ENCODE results near the gene ATF6.

ATF6 gene

GRCh38 chr1:161988413-161988812 lies 222.3 kb downstream of the ATF6 start:
- no peak for TF ChIP-seq CTCF (IDR thresholded peaks at IDR 0.05; ENCODE audit: borderline replicate concordance, control extremely low read depth, extremely low read depth, insufficient read depth, missing control alignments)
- in situ Hi-C loops (cut with MboI; ENCODE audit: low sequenced_read_pairs, unreplicated experiment) = no loop called here
- DNase-seq (ENCODE audit: low spot score) = no peak

- DNase-seq (ENCODE audit: low spot score) = no peak
- no peak for TF ChIP-seq CTCF (IDR thresholded peaks at IDR 0.05; ENCODE audit: borderline replicate concordance, control extremely low read depth, extremely low read depth, insufficient read depth, missing control alignments)
- in situ Hi-C loops (cut with MboI; ENCODE audit: low sequenced_read_pairs, unreplicated experiment) = no loop called here
Measured at GRCh38 chr1:161989108-161989507, 223.0 kb downstream of the ATF6 start.

GRCh38 chr1:161989786-161990185 lies 223.7 kb downstream of the ATF6 start:
- DNase-seq (ENCODE audit: low spot score) = no peak
- in situ Hi-C loops (cut with MboI; ENCODE audit: low sequenced_read_pairs, unreplicated experiment) = no loop called here
- no peak for TF ChIP-seq CTCF (IDR thresholded peaks at IDR 0.05; ENCODE audit: borderline replicate concordance, control extremely low read depth, extremely low read depth, insufficient read depth, missing control alignments)

GRCh38 chr1:161993576-161993975 lies 227.5 kb downstream of the ATF6 start:
- in situ Hi-C loops (cut with MboI; ENCODE audit: low sequenced_read_pairs, unreplicated experiment) = no loop called here
- no peak for TF ChIP-seq CTCF (IDR thresholded peaks at IDR 0.05; ENCODE audit: borderline replicate concordance, control extremely low read depth, extremely low read depth, insufficient read depth, missing control alignments)
- no peak for DNase-seq (ENCODE audit: low spot score)

- DNase-seq (ENCODE audit: low spot score) = no peak
- in situ Hi-C loops (cut with MboI; ENCODE audit: low sequenced_read_pairs, unreplicated experiment) = no loop called here
- TF ChIP-seq CTCF (IDR thresholded peaks at IDR 0.05; ENCODE audit: borderline replicate concordance, control extremely low read depth, extremely low read depth, insufficient read depth, missing control alignments) = no peak
Measured at GRCh38 chr1:161994175-161994668, 228.1 kb downstream of the ATF6 start.

GRCh38 chr1:161997152-161997551 lies 231.0 kb downstream of the ATF6 start:
- in situ Hi-C loops (cut with MboI; ENCODE audit: low sequenced_read_pairs, unreplicated experiment) = no loop called here
- DNase-seq (ENCODE audit: low spot score) = no peak
- TF ChIP-seq CTCF (IDR thresholded peaks at IDR 0.05; ENCODE audit: borderline replicate concordance, control extremely low read depth, extremely low read depth, insufficient read depth, missing control alignments) = no peak

- in situ Hi-C loops (cut with MboI; ENCODE audit: low sequenced_read_pairs, unreplicated experiment) = no loop called here
- DNase-seq (ENCODE audit: low spot score) = no peak
- TF ChIP-seq CTCF (IDR thresholded peaks at IDR 0.05; ENCODE audit: borderline replicate concordance, control extremely low read depth, extremely low read depth, insufficient read depth, missing control alignments) = no peak
Measured at GRCh38 chr1:161998811-161999210, 232.7 kb downstream of the ATF6 start.
